ENCODE data around the gene PEX5L.

Gene PEX5L

DNA sequence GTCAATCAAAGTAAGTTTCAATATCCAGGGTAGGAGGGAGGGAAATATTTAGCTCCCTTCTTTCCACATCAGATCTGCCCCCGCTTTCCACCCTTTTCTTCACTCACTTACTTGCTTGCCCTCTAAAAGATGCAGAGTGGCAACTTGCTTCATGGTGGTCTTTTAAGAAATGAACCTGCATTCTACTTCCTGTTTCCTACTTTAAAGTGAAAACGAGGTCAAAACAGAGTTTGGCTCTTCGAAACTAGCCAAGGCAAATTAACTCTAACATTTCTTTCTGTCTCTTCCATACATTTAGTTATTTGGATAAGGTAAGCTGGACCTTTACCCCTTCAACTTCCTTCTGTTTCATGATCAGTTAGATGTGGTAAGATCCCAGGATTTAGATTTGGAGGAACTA, 34.2 kb upstream of the PEX5L start:
- no peak overlapping the region for H3K27ac ChIP-seq (ENCODE audit: low read depth, low read length)
- H3K27me3 ChIP-seq (ENCODE audit: low read length), result no peaks in the 10 kb centered on the region
- H3K9me3 ChIP-seq (ENCODE audit: insufficient read depth, low read length), result no peaks in the 10 kb centered on the region
- H4K20me1 ChIP-seq (ENCODE audit: low read depth, low read length), result no peaks in the 10 kb centered on the region
- H3F3A ChIP-seq (ENCODE audit: insufficient read depth), result no peaks in the 10 kb centered on the region
- H2AFZ ChIP-seq (ENCODE audit: low read depth, low read length, severe bottlenecking), result no peak overlapping the region
- no peak overlapping the region for H3K4me2 ChIP-seq (ENCODE audit: low read depth, low read length, poor library complexity, severe bottlenecking)
- H3K79me2 ChIP-seq (ENCODE audit: insufficient read depth, low read length), result no peaks in the 10 kb centered on the region
- no peak for TF ChIP-seq CTCF (IDR thresholded peaks at IDR 0.05; ENCODE audit: insufficient read depth, low read length, poor library complexity, severe bottlenecking)
- TF ChIP-seq EZH2phosphoT487 (conservative IDR thresholded peaks at IDR 0.05; ENCODE audit: low read length), result no peak
- H3K9me2 ChIP-seq (replicated peaks; ENCODE audit: insufficient read depth, low read length), result no peaks in the 10 kb centered on the region
- H3K36me3 ChIP-seq (ENCODE audit: low read length), result no peaks in the 10 kb centered on the region
- H3K9ac ChIP-seq (ENCODE audit: low read length), result no peak overlapping the region
- H3K4me3 ChIP-seq (ENCODE audit: insufficient read depth, low read length, poor library complexity, severe bottlenecking), result no peak overlapping the region

GRCh38 chr3:180068023-180068422, 31.3 kb upstream of the PEX5L start:
- H2AFZ ChIP-seq (ENCODE audit: low read depth, low read length, severe bottlenecking), result no peak overlapping the region
- H3K27ac ChIP-seq (ENCODE audit: low read depth, low read length), result no peak overlapping the region
- no peaks in the 10 kb centered on the region for H3K9me2 ChIP-seq (replicated peaks; ENCODE audit: insufficient read depth, low read length)
- H3K4me3 ChIP-seq (ENCODE audit: insufficient read depth, low read length, poor library complexity, severe bottlenecking), result no peak overlapping the region
- H3K27me3 ChIP-seq (ENCODE audit: low read length), result no peaks in the 10 kb centered on the region
- no peak overlapping the region for H3K9ac ChIP-seq (ENCODE audit: low read length)
- H4K20me1 ChIP-seq (ENCODE audit: low read depth, low read length), result no peaks in the 10 kb centered on the region
- H3F3A ChIP-seq (ENCODE audit: insufficient read depth), result no peaks in the 10 kb centered on the region
- TF ChIP-seq EZH2phosphoT487 (conservative IDR thresholded peaks at IDR 0.05; ENCODE audit: low read length) (no peak), CTCF (IDR thresholded peaks at IDR 0.05; ENCODE audit: insufficient read depth, low read length, poor library complexity, severe bottlenecking) (no peak)
- no peaks in the 10 kb centered on the region for H3K79me2 ChIP-seq (ENCODE audit: insufficient read depth, low read length)
- H3K36me3 ChIP-seq (ENCODE audit: low read length), result no peaks in the 10 kb centered on the region
- no peak overlapping the region for H3K4me2 ChIP-seq (ENCODE audit: low read depth, low read length, poor library complexity, severe bottlenecking)
- H3K9me3 ChIP-seq (ENCODE audit: insufficient read depth, low read length), result no peaks in the 10 kb centered on the region

GRCh38 chr3:180066598-180066997, 29.9 kb upstream of the PEX5L start:
- H3F3A ChIP-seq (ENCODE audit: insufficient read depth), result no peaks in the 10 kb centered on the region
- H3K36me3 ChIP-seq (ENCODE audit: low read length), result no peaks in the 10 kb centered on the region
- H2AFZ ChIP-seq (ENCODE audit: low read depth, low read length, severe bottlenecking), result no peak overlapping the region
- no peaks in the 10 kb centered on the region for H4K20me1 ChIP-seq (ENCODE audit: low read depth, low read length)
- H3K9me3 ChIP-seq (ENCODE audit: insufficient read depth, low read length), result no peaks in the 10 kb centered on the region
- H3K9me2 ChIP-seq (replicated peaks; ENCODE audit: insufficient read depth, low read length), result no peaks in the 10 kb centered on the region
- no peak overlapping the region for H3K27ac ChIP-seq (ENCODE audit: low read depth, low read length)
- no peak overlapping the region for H3K4me3 ChIP-seq (ENCODE audit: insufficient read depth, low read length, poor library complexity, severe bottlenecking)
- H3K79me2 ChIP-seq (ENCODE audit: insufficient read depth, low read length), result no peaks in the 10 kb centered on the region
- H3K4me2 ChIP-seq (ENCODE audit: low read depth, low read length, poor library complexity, severe bottlenecking), result no peak overlapping the region
- H3K27me3 ChIP-seq (ENCODE audit: low read length), result no peaks in the 10 kb centered on the region
- no peak for TF ChIP-seq EZH2phosphoT487 (conservative IDR thresholded peaks at IDR 0.05; ENCODE audit: low read length)
- no peak for TF ChIP-seq CTCF (IDR thresholded peaks at IDR 0.05; ENCODE audit: insufficient read depth, low read length, poor library complexity, severe bottlenecking)
- no peak overlapping the region for H3K9ac ChIP-seq (ENCODE audit: low read length)

GRCh38 chr3:180063783-180064182, 27.0 kb upstream of the PEX5L start:
- no peak overlapping the region for H3K9ac ChIP-seq (ENCODE audit: low read length)
- H3K9me3 ChIP-seq (ENCODE audit: insufficient read depth, low read length), result no peaks in the 10 kb centered on the region
- H3K4me3 ChIP-seq (ENCODE audit: insufficient read depth, low read length, poor library complexity, severe bottlenecking), result no peak overlapping the region

More at GRCh38 chr3:180063783-180064182, 27.0 kb upstream of the PEX5L start:
- H3K9me2 ChIP-seq (replicated peaks; ENCODE audit: insufficient read depth, low read length), result no peaks in the 10 kb centered on the region
- H3K27me3 ChIP-seq (ENCODE audit: low read length), result no peaks in the 10 kb centered on the region
- no peak overlapping the region for H2AFZ ChIP-seq (ENCODE audit: low read depth, low read length, severe bottlenecking)
- H3K4me2 ChIP-seq (ENCODE audit: low read depth, low read length, poor library complexity, severe bottlenecking), result no peak overlapping the region
- no peaks in the 10 kb centered on the region for H4K20me1 ChIP-seq (ENCODE audit: low read depth, low read length)
- no peaks in the 10 kb centered on the region for H3F3A ChIP-seq (ENCODE audit: insufficient read depth)
- no peaks in the 10 kb centered on the region for H3K79me2 ChIP-seq (ENCODE audit: insufficient read depth, low read length)
- no peaks in the 10 kb centered on the region for H3K36me3 ChIP-seq (ENCODE audit: low read length)
- no peak overlapping the region for H3K27ac ChIP-seq (ENCODE audit: low read depth, low read length)
- no peak for TF ChIP-seq CTCF (IDR thresholded peaks at IDR 0.05; ENCODE audit: insufficient read depth, low read length, poor library complexity, severe bottlenecking)
- no peak for TF ChIP-seq EZH2phosphoT487 (conservative IDR thresholded peaks at IDR 0.05; ENCODE audit: low read length)
